Pons (tissue), 1 donor: ENCODE data around the gene RTN4.

Source experiments
- DNase-seq: peaks from one replicate; pipeline ENCODE4 v3.0.0-alpha.2; 2016; ENCODE audit warnings: low spot score

RTN4 gene

GRCh38 chr2:55038428-55038827, 11.8 kb downstream of the RTN4 start:
- DNase-seq, result no peak

- DNase-seq, result no peak
These were observed 14.5 kb downstream of the RTN4 start for GRCh38 chr2:55035716-55036115.

GRCh38 chr2:55033921-55034320, 16.3 kb downstream of the RTN4 start:
- no peak for DNase-seq

- DNase-seq, result no peak
These were observed 17.0 kb downstream of the RTN4 start for GRCh38 chr2:55033076-55033742.

- no peak for DNase-seq
These were observed 18.7 kb downstream of the RTN4 start for GRCh38 chr2:55031505-55031904.

- DNase-seq, result no peak
These were observed 19.5 kb downstream of the RTN4 start for GRCh38 chr2:55030766-55031165.

- DNase-seq, result no peak
These were observed 21.2 kb downstream of the RTN4 start for GRCh38 chr2:55029098-55029497.

- no peak for DNase-seq
These were observed 23.0 kb downstream of the RTN4 start for GRCh38 chr2:55027226-55027625.

- DNase-seq, result peak; percentile 56
These were observed 24.0 kb downstream of the RTN4 start for GRCh38 chr2:55026202-55026601.

GRCh38 chr2:55025627-55026026, 24.6 kb downstream of the RTN4 start:
- no peak for DNase-seq

- DNase-seq, result no peak
These were observed 25.2 kb downstream of the RTN4 start for GRCh38 chr2:55025082-55025481.

GRCh38 chr2:55022476-55022875, 27.8 kb downstream of the RTN4 start:
- no peak for DNase-seq

- DNase-seq, result peak; percentile 78
These were observed 30.6 kb downstream of the RTN4 start for GRCh38 chr2:55019526-55020258.

GRCh38 chr2:55018619-55019018, 31.6 kb downstream of the RTN4 start:
- DNase-seq, result no peak

GRCh38 chr2:55017880-55018279, 32.4 kb downstream of the RTN4 start:
- DNase-seq, result no peak

- DNase-seq, result no peak
These were observed 32.8 kb downstream of the RTN4 start for GRCh38 chr2:55017428-55017827.

- DNase-seq, result peak; percentile 87
These were observed 35.0 kb downstream of the RTN4 start for GRCh38 chr2:55014962-55015939.

- no peak for DNase-seq
These were observed 36.3 kb downstream of the RTN4 start for GRCh38 chr2:55013936-55014335.

GRCh38 chr2:55012672-55013484, 37.4 kb downstream of the RTN4 start:
- DNase-seq, result no peak

GRCh38 chr2:55011831-55012671, 38.2 kb downstream of the RTN4 start:
- peak; percentile 31 for DNase-seq

GRCh38 chr2:55010915-55011314, 39.3 kb downstream of the RTN4 start:
- peak; percentile 30 for DNase-seq
